ENCODE data around the gene ADAM17.
"Not testable (repeated sequence)": the region's sequence is repeated elsewhere in the genome, so short reads cannot be mapped to it uniquely, and the experiment has no call there.

The ADAM17 gene

GRCh38 chr2:9560628-9561027 is 5.0 kb upstream of the ADAM17 start:
- no peak for DNase-seq

GRCh38 chr2:9558948-9559381 is 3.3 kb upstream of the ADAM17 start:
- DNase-seq: no peak

- DNase-seq: peak; percentile 47
Observed at GRCh38 chr2:9556121-9556743, 602 bp upstream of the ADAM17 start.

- peak; percentile 49 for DNase-seq
Observed at GRCh38 chr2:9554921-9555296, 721 bp downstream of the ADAM17 start.

DNA sequence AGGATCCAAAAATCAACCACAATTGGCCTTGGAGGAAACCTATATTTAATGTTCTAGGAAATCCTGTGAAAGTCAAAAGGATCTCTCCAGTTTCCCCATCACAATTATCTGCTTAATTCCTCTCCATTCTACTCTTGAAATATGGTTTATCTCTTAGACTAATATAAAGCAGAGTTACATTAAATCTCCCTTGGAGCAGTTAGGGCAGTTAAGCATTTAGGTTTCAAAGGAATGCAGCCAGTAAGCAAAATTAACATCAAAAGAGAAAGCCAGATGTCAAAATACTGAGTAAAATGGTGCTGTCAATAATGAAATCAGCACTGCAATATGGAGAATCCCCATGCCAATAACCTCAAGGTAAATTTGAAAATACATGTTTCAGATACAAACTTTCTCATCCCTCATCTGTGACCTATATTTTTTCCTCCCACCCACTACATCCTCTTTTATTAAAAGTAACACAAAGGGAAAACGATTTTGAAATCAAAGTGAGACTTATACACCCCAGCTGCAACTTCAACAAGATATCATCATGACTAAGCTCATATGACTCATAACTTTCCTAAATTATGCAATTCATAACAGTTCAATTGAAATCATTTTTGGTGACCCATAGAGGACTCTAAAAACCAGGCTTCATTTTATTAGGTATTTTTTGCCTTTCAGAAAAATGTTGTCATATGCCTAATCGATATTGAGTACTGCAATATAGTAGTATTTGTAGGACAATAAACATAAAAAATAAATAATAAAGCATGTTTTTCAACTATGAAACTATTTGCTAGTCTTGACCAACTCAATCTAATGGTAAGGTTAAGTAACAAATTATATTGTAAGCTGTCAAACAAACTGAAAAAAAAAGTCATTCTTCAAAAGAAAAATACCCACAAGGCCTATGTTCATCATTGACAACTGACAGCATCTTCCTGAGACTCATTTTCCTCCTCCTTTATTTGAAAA is 3.1 kb downstream of the ADAM17 start:
- peak; percentile 32 for DNase-seq

- DNase-seq: not testable (repeated sequence)
Observed at GRCh38 chr2:9550859-9551391, 4.7 kb downstream of the ADAM17 start.

DNA sequence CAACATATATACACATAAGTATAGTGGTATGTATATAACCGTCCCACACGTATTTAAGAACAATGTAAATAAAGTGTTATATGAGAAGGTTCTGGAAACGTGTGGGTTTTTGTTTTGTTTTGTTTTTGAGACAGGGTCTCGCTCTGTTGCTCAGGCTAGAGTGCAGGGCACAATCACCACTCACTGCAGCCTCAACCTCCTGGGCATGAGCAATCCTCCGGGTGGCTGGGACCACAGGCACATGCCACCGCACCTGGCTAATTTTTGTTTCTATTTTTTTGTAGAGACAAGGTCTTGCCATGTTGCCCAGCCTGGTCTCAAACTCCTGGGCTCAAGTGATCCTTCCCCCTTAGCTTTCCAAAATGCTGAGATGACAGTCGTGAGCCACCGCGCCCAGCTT is 6.2 kb downstream of the ADAM17 start:
- no peak for DNase-seq

DNA sequence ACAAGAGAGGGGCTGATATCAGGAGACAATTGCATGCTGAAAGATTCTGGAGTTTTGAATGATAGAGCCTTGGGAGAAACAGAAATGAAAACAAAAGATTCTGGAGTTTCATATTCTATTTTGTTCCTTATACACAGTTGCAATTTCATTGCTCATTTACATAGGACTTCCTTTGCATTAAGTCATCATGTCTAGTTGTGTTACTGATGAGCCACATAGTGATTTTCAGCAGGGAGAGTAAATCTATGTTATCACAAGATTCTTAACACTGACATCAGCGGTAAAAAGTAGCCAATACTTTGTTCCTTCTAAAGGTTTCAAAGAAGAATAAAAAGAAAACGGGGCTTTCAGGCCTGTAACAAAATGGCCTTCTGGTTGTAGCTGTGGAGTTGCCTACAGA is 7.1 kb downstream of the ADAM17 start:
- DNase-seq: peak; percentile 15

- no peak for DNase-seq
Observed at GRCh38 chr2:9547262-9547991, 8.2 kb downstream of the ADAM17 start.

GRCh38 chr2:9545502-9545901 is 10.1 kb downstream of the ADAM17 start:
- DNase-seq: no peak

DNA sequence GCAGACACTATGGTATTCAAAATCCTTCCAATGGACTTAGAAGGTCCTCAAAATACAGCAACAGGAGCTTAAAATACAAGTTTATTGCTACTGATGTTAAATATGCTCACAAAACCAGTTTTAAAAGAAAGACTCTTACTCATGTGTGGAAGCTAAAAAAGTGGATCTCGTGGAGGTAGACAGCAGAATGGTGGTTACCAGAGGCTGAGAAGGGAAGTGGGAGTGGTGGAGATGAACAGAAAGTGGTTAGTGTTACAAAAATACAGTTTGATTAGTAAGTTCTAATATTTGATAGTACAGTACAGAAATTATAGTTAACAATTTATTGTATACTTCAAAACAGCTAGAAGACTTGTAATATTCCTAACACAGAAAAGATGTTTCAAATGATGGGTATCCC is 12.1 kb downstream of the ADAM17 start:
- no peak for DNase-seq

GRCh38 chr2:9539531-9539930 is 16.1 kb downstream of the ADAM17 start:
- DNase-seq: no peak

DNA sequence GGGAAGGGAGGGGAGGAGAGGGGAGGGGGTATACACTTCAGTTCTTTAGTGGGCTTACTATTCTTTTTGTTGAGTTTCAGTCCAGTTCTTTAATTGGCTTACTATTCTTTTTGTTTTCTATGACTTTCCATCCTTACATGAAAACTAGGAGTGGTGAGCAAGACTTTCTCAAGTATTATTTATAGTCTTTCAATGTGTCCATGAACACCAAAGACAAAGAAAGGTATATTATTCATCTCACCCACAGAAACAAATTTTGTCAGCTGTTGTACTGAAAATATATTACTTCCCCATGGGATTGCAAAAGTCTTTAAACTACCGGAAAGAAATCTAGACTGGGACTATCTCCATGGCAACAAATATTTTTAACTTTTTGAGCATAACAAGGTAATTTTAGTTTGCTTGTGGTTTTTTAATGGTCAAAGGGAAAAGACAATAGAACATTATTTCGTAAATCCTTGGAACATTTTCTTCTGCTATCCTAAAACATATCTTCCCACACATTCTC is 17.6 kb downstream of the ADAM17 start:
- no peak for DNase-seq

- no peak for DNase-seq
Observed at GRCh38 chr2:9536504-9536903, 19.1 kb downstream of the ADAM17 start.

GRCh38 chr2:9535177-9535576 is 20.5 kb downstream of the ADAM17 start:
- no peak for DNase-seq

DNA sequence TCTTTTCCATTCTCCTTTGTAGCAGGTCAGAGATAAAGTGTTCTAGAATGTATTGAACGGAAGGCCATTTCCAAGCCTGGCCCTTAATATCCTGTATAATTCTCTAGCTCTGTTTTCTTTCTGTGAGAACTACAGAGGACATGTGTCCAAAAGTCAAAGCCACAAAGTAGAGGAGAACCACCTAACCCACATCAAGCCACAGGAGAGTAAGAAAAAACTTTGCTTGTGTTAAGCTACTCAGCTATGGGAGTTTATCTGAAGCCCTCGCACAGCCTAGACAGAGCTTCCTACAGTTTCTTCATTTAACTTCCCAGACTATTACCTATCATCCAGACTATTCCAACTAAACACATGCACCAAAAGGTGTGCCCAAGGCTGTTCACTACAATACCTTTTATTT is 22.0 kb downstream of the ADAM17 start:
- DNase-seq: no peak

GRCh38 chr2:9532421-9532820 is 23.2 kb downstream of the ADAM17 start:
- no peak for DNase-seq

GRCh38 chr2:9527995-9528787 is 27.4 kb downstream of the ADAM17 start:
- no peak for DNase-seq

- DNase-seq: no peak
Observed at GRCh38 chr2:9525266-9525665, 30.4 kb downstream of the ADAM17 start.

- no peak for DNase-seq
Observed at GRCh38 chr2:9524291-9524690, 31.3 kb downstream of the ADAM17 start.

DNA sequence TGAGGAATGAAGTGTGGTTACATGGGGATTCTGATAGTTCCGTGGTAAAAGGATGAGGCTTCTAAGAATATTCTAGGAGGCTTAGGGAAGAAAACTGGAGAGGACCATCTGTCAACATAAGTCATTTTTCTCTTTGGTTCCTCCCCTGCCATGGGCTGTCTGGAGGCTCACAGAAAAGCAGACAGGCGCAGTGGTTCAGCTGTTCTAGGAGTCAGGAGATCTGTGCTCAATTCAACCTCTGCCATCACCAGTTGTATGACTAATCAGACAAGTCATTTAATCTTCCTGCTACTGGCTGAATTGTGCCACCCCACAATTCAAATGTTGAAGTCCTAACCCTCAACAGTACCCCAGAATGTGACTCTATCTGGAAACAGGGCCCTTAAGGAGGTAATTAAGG is 36.4 kb downstream of the ADAM17 start:
- DNase-seq: no peak

DNA sequence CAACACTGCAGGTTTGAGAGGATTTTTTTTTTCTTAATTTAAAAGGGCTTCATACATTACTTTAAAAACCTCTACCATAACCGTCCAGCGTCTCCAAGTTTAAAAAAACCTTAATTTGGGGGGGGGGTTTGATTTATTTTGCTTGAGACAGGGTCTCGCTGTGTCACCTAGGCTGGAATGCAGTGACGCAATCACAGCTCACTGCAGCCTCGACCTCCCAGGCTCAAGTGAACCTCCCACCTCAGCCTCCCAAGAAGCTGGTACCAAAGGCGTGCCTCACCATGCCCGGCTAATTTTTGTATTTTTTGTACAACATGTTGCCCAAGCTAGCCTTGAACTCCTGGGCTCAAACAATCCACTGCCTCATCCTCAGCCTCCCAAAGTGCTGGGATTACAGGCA is 36.9 kb downstream of the ADAM17 start:
- no peak for DNase-seq

All from CD4-positive, alpha-beta T cell treated with Interleukin-10 for 1 hour (primary cell).